HG03442 (cell line): ENCODE data around the gene MYO1D.
A peak's percentile ranks its signal among the peaks of the same experiment; 100 is the strongest.

Source experiments
- ATAC-seq: cut with Tn5 transposase; IDR thresholded peaks from one replicate; pipeline ENCODE4 v1.9.1; 2021; ENCODE audit warnings: mild to moderate bottlenecking, moderate library complexity; ENCODE audit not compliant: unreplicated experiment

The MYO1D gene

DNA sequence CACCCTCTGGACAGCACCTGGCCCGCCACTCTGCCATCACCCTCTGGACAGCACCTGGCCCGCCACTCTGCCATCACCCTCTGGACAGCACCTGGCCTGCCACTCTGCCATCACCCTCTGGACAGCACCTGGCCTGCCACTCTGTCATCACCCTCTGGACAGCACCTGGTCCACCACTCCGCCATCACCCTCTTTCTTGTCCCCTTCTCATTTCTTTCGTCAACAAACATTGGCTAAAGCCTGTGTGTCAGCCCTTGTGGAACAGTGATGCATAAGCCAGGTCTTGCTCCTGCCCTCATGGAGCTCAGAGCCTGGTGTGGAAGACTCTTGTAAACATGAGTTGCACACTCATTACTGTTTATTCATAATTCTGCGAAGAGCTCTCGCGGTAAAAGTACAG, 358.9 kb downstream of the MYO1D start:
- no peak for ATAC-seq

- ATAC-seq: no peak
Measured at GRCh38 chr17:32516940-32517701, 359.8 kb downstream of the MYO1D start.

- ATAC-seq: no peak
Measured at GRCh38 chr17:32516450-32516849, 360.5 kb downstream of the MYO1D start.

DNA sequence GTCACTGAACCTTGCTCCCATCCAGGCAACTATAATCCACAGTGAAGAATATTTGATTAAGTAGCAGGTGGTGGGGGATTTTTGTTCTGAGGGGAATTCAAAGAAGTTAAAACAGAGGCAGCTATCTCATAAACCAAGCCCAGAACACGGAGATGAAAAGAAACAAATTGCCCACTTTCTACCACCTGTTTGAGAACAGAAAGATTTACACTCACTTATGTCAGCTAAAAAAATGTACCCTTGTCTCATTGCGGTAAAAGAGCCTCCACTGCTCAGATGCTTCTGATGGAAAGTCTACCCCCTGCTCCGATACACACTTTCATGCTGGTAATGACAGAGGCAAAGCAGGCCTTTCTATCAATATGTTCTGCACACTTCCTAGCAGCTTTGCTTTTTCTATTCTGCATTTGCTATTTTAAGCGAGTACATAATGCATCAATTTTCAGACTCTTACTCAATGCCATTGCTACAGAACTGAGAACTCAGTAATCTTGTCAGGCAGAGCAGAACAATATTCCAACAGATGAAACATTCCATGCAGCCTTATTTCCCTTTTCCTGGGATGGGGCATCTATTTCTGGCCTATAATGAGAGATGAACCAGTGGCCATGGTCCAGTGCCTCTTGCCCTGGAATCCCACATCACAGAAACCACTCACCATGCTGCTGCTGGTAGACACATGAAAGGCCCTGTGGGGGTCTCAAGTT, 361.1 kb downstream of the MYO1D start:
- ATAC-seq: no peak

DNA sequence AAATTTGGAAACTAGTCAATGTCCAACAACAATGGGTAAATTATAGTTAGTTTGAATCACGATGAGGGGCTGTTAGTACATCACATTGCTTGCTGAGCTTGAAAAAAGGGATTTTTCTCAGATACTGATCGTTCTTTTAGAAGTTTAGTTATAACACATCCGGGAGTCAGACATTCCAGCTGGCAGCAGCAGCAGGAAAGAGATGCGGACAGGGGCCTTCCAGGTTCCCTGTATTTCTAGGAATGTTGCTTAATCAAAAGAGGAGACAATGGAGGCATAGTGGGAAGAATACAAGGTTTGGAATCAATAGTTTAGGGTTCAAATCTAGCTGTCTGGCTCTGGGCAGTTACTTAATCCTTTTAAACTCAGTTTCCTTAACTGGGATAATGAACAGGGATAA, 362.3 kb downstream of the MYO1D start:
- no peak for ATAC-seq

DNA sequence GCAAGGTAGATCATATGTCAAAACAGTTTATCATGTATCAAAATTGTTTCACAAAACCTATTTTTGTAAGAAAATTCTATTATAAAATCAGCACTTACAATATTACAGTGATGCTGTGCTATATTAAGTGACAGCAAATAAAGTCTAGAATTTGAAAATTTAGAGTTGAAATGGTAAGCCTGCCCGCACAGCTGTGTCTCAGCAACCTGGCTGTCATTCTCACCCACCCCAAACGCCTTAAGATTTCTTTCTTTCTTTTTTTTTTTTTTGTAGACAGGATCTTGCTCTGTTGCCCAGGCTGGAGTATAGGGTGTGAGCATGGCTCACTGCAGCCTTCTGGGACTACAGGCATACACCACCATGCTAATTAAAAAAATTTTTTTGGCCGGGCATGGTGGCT, 363.3 kb downstream of the MYO1D start:
- ATAC-seq: no peak

- ATAC-seq: no peak
Measured at GRCh38 chr17:32512328-32512727, 364.6 kb downstream of the MYO1D start.

DNA sequence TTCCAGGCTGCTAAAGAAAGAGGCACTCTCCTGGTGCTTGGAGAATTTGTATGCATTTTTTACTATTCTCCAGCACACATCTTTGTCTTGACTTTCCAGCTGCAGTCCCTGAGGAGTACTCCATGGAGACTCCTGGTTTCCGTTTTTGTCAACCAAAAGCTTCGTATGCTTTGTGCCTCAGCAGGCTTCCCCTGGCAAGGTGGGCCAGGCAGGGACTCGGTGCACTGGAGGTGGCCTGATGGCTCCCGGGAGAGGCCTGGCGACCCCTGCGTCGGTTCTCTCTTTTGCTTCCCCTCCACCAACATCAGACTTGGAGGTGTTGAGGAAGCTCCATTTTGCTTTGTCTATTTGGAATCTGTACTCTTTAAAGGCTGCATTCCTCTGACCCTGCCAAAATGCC, 366.5 kb downstream of the MYO1D start:
- ATAC-seq: no peak

DNA sequence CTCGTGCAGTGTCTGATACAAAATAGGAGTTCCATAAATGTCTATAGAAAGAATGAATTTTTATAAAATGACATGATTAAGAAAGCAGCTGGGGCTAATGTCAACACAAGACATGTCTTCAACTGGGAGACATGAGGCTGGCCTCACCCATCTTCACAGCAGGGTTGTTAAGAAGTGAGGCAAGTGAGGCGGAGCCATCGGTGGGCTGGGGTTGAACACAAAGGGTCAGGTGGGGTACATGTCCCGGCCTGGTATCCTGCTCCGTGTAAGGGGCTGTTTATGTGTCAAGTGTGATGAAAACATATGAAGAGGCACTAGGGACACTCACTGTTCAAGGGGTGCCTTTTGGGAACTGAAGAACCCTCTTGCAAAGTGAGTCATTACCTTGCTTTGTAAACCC, 368.0 kb downstream of the MYO1D start:
- no peak for ATAC-seq

DNA sequence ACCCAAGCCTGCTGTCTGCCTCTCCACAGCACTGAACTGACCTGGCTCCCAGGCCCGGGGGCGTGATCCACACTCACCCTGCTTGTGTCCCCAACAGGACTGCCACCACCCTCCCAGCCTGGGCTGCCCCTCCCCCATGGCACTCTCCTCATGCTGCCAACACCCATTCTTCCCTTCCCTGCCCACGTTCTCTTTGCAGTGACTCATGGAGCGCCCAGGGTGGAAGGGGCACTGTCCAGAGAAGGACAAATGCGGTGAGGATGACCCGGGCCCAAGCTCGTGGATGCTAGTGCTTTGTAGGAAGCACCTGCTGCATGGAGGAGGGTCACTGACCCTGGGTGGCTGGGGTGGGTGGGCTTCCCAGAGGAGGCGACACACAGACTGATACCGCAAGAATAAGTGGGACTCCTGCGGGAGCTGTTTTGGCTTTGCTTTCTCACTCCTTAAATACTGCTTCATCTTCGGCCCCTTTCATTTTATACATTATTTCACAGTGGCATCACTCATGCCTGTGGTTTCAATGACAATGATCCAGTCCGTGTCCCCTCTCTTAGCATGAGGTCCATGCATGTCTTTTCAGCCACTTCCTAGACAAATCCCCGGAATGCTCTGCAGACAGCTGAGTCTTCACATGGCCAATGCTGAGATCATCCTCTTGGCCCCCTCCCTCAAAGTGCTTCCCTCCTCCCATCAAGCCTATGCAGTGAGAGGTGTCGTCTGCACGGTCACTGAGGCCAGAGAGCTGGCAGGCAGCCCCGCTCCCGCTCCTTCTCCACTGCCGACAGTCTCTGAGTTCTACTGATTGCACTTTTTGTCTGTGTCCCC, 372.5 kb downstream of the MYO1D start:
- ATAC-seq: peak; percentile 11

GRCh38 chr17:32503251-32504165, 373.4 kb downstream of the MYO1D start:
- peak; percentile 88 for ATAC-seq

- ATAC-seq: no peak
Measured at GRCh38 chr17:32502710-32503109, 374.2 kb downstream of the MYO1D start.

GRCh38 chr17:32502013-32502412, 374.9 kb downstream of the MYO1D start:
- ATAC-seq: no peak

DNA sequence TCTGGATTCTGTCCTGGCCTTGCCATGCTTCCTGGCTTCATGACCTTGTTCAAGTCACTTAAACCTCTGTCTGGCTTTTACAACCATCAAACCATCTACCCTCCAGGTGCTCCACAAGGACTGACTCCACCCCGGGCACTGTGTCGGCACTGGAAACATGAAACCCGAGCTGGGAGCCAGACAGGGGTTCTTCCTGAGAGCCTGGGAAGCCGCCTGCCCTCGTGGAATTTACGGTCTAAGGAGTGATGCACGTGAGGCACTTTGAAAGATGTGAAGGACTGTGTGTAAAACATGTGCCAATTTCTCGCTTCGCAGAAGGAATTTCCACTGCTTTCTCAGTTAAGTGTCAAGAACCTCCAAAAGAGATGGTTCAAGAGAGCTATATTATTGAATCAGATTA, 378.5 kb downstream of the MYO1D start:
- no peak for ATAC-seq

GRCh38 chr17:32497431-32498205, 379.3 kb downstream of the MYO1D start:
- ATAC-seq: no peak

DNA sequence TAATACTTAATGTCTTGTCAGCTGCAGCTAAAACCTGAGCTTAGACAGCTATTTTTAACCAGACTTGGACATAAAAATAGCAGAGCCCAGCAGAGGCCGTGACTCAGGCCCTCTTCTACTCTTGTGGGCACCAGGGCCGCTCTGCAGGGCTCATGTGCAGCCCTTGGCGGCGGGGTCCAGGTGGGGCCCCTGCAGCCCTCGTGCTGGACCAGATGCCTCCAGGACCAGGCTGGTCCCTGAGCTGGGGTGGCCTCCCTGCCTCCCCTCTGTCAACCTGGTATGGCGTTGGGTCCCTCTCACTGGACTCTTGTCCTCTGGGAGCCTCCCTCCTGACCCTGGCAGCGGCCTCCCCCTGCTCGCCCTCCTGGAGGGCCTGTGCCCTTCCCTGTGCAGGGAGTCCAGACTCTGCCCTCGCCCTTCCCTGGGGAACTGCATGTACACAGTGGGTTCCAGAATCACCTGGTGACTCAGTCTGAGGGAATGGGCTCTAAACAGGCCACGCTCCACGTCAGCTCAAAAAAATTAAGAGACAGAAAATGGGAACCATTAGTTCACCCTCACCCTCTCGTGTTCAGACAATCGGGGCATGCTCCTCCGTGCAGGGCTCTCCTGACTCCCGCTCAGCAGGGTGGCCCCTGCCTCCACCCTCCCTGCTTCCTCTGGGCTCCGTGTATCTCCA, 380.4 kb downstream of the MYO1D start:
- no peak for ATAC-seq

DNA sequence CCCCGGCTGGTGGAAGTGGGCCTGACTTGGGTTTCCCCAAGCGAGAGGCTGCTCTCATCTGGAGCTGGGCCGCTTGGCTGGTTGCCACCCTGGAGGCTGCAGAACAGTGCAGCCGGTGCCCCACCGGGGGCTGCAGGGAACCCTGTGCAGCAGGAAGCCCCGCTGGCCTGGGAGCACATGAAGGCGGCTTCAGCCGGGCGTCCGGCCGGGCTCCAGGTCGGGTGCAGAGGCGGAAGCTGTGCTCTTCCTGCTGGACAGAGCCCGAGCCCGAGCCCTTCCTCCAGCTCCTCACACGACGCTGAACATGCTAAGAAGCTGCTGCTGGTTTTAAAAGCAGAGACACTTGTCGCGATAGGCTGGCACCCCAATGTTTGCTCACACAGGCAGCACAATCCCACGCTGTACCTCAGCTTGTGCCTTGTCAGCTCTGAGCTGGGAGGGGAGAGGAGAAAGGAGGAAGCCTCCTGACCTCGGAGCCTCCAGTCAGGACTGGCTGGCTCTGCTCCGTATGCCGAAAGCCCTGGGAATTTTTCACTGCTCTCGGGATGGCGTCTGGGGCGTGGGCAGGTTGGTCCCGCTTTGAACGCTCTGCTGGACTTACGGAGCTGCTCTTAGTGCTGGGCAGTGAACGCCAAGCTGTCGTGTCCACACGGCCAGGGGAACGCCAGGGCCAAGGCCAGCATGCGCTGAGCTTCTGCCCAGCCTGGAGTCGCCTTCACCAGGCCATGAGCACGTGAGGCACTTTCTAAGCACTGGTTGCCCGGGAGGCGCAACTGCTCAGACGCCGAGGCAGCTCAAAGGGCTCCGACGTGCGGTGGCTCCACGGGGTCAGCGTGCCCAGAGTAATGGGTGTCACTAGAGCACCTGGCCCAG, 381.3 kb downstream of the MYO1D start:
- no peak for ATAC-seq

DNA sequence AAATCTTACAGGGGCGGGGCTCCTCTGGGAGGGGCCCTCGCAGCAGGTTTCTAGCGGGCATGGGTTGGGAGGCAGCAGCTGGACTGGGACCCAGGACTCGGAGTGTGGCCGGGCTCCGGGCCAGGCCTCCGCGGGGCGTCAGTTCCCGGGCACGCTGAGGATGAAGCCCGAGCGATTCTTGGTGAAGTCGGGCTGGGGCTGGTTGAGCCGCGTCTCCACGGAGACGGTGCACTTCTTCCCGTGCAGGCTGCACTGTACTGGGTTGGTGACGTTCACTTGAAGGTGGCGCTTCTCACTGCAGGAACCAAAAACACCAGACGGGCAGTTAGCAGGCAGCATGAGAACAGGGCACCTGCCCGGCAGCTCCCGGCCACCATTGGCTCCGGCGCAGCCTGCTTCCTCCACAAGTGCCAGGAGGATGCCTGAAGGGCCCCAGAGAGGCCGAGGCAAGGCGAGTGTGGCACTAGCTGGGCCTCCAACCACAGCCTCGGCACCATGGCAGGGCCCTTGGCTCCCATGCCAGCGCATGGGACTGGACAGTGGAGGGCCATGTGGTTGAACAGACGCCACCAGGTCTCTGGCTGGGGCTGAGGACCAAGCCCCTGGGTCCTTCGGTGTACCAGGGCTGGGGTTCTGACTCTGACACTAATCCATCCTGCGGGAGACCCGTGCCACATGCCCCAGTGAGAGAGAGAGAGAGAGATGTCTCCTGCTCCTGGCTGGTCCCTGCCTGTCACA, 382.1 kb downstream of the MYO1D start:
- no peak for ATAC-seq
